ENCODE results near the gene CORIN.
"Not testable (repeated sequence)": the region's sequence is repeated elsewhere in the genome, so short reads cannot be mapped to it uniquely, and the experiment has no call there.

CORIN gene

DNA sequence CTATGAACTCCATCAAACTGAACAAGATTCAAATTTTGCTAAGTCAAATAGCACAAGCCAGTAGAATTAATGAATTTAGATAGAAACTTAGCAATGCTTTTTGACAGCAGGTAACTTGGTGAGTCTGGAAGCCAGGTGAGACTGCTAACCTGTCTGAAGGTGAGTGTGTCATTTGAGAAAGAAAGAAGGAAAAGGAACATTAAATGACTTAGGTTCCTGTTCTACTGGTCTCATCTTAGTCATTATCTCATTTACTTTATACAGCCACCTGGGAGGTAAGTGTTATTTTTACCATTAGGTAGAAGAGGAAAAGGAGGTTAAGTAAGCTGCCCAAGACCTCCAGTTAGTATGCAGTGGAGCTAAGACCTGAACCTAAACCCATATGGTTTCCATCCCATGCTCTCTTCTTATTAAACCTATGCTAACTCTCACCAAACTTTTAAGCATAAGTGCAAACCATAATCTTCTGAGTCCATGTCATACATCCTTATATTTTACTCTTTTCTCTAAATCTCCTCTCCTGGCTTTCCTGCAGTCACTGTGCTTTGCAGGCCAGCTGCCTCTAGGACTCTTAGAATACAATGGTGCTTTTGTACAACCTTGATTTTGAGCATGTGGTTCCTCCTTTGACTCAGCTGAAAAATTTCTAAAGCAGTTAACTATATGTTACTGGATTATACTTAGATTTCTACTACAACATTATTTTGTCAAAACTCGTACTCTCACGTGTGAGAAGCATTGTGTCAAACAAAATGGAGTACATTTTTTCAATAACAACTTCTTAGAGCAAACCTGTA lies 284.3 kb downstream of the CORIN start:
- ChIA-PET CTCF (interaction anchor here (4.7 kb wide), 1 partner anchor 12 kb away, joined by 35 read pairs; no protein-coding TSS in a partner anchor), POLR2A (no interaction called here)
- no peak for TF ChIP-seq CTCF (IDR thresholded peaks at IDR 0.05; ENCODE audit: insufficient read depth, low read length, missing control alignments)
- DNase-seq (ENCODE audit: low read depth, low spot score): no peak
- H3K4me3 ChIP-seq (ENCODE audit: low read depth, low read length): no peak overlapping the region

GRCh38 chr4:47551682-47552081 lies 286.2 kb downstream of the CORIN start:
- no peak for TF ChIP-seq CTCF (IDR thresholded peaks at IDR 0.05; ENCODE audit: insufficient read depth, low read length, missing control alignments)
- ChIA-PET CTCF (interaction anchor here (1.2 to 4.7 kb wide), 4 partner anchors 10 to 41 kb away, joined by 3 to 35 read pairs (median 6); no protein-coding TSS in a partner anchor), POLR2A (interaction anchor here (1.5 kb wide), 1 partner anchor 20 kb away, joined by 6 read pairs; no protein-coding TSS in a partner anchor)
- H3K4me3 ChIP-seq (ENCODE audit: low read depth, low read length): no peak overlapping the region
- no peak for DNase-seq (ENCODE audit: low read depth, low spot score)

- no peak for TF ChIP-seq CTCF (IDR thresholded peaks at IDR 0.05; ENCODE audit: insufficient read depth, low read length, missing control alignments)
- DNase-seq (ENCODE audit: low read depth, low spot score): no peak
- ChIA-PET POLR2A (interaction anchor here (1.5 kb wide), 1 partner anchor 19 kb away, joined by 6 read pairs; no protein-coding TSS in a partner anchor), CTCF (interaction anchor here (1.2 to 4.7 kb wide), 4 partner anchors 10 to 41 kb away, joined by 3 to 35 read pairs (median 6); no protein-coding TSS in a partner anchor)
- no peak overlapping the region for H3K4me3 ChIP-seq (ENCODE audit: low read depth, low read length)
Observed at GRCh38 chr4:47550899-47551548, 286.8 kb downstream of the CORIN start.

GRCh38 chr4:47550357-47550756 lies 287.5 kb downstream of the CORIN start:
- DNase-seq (ENCODE audit: low read depth, low spot score); POLR2A ChIA-PET; H3K4me3 ChIP-seq (ENCODE audit: low read depth, low read length): not testable (repeated sequence)
- CTCF ChIA-PET: interaction anchor here (1.0 to 4.7 kb wide), 3 partner anchors 10 to 27 kb away, joined by 3 to 35 read pairs (median 6); no protein-coding TSS in a partner anchor

Measured in AG04449 (cell line).